Measurements from ENCODE around the gene ST6GAL2.

ST6GAL2 gene

GRCh38 chr2:106841886-106842645, 43.9 kb downstream of the ST6GAL2 start (continued):
- no peak for TF ChIP-seq ZNF211 (tag by site-specific recombination; IDR thresholded peaks at IDR 0.05; ENCODE audit: low read depth)

- Histone ChIP-seq H3K4me1 (ENCODE audit: control insufficient read depth, insufficient read depth, low read length) (no peaks in the 10 kb centered on the region), H3K4me3 (ENCODE audit: low read depth, low read length) (no peak overlapping the region), H3K36me3 (ENCODE audit: control insufficient read depth in 2 of 2, insufficient read depth in 1 of 2, low read length in 2 of 2) (no peaks in the 10 kb centered on the region), H3K9me3 (ENCODE audit: control insufficient read depth, insufficient read depth, low read depth, low read length) (no peaks in the 10 kb centered on the region), H3K27ac (ENCODE audit: extremely low read depth, low read depth, low read length) (no peak overlapping the region)
- ChIA-PET POLR2A (no interaction called here), CTCF (no interaction called here)
- TF ChIP-seq KLF10 (tag by site-specific recombination; IDR thresholded peaks at IDR 0.05) (no peak), ZFHX2 (tag by site-specific recombination; conservative IDR thresholded peaks at IDR 0.05) (no peak), KLF9 (tag by site-specific recombination; IDR thresholded peaks at IDR 0.05; ENCODE audit: low read depth) (no peak), OVOL3 (tag by site-specific recombination; IDR thresholded peaks at IDR 0.05) (no peak), PATZ1 (tag by site-specific recombination; IDR thresholded peaks at IDR 0.05) (no peak), PBX3 (CRISPR knock-in tag; IDR thresholded peaks at IDR 0.05) (no peak), ZBTB49 (tag by site-specific recombination; IDR thresholded peaks at IDR 0.05; ENCODE audit: low read depth) (no peak), EGR2 (tag by site-specific recombination; IDR thresholded peaks at IDR 0.05; ENCODE audit: low read depth) (no peak), ZBTB6 (tag by site-specific recombination; IDR thresholded peaks at IDR 0.05) (no peak), GLIS1 (tag by site-specific recombination; IDR thresholded peaks at IDR 0.05) (no peak), ATF2 (tag by site-specific recombination; IDR thresholded peaks at IDR 0.05; ENCODE audit: low read depth) (no peak), ZNF645 (tag by site-specific recombination; IDR thresholded peaks at IDR 0.05) (no peak), ZNF394 (tag by site-specific recombination; IDR thresholded peaks at IDR 0.05; ENCODE audit: borderline replicate concordance) (no peak), ZNF202 (tag by site-specific recombination; IDR thresholded peaks at IDR 0.05; ENCODE audit: borderline replicate concordance) (no peak), SP7 (tag by site-specific recombination; IDR thresholded peaks at IDR 0.05) (no peak), ZNF621 (tag by site-specific recombination; IDR thresholded peaks at IDR 0.05) (no peak)
Measured at GRCh38 chr2:106840818-106841217, 45.1 kb downstream of the ST6GAL2 start.
